Lower leg skin (tissue), 4 donors: ENCODE data around the gene TREM2. TPM values are rescaled to one million over a fixed set of nuclear protein-coding genes. Genes with fewer than 3 reads are reported as not detected.

ENCODE experiments used
- DNase-seq, 2 donors: peaks; one replicate each; pipeline ENCODE4 v3.0.0-alpha.2; 2019; ENCODE audit warnings: low spot score in 2 of 2
- H3K4me3 ChIP-seq: fragments of 200-600 bp; sonication (generic); 2 replicates; pipeline ENCODE4 v1.5.1; 2017; ENCODE audit warnings: mild to moderate bottlenecking, low read depth; ENCODE audit not compliant: poor library complexity, severe bottlenecking
- POLR2A ChIP-seq, 2 donors: fragments of 450-650 bp; IDR thresholded peaks; one replicate each; pipeline ENCODE4 v1.6.1; 2016 to 2017; ENCODE audit warnings: antibody characterized with exemption in 2 of 2, mild to moderate bottlenecking in 1 of 2, moderate library complexity in 1 of 2
- WGBS, 2 donors: methylation state at CpG; one replicate each; pipeline ENCODE4 v1.1.5; 2018; 5-methylcytosine and 5-hydroxymethylcytosine counted together
- intact Hi-C: fragments of 100-400 bp; cut with DNase I; formaldehyde crosslinking; loops from one replicate; pipeline ENCODE4 v1.15.0; 2023; ENCODE audit warnings: low total_unique reads
- total RNA-seq, 4 donors: library from RNA; depleted of rRNA; stranded (reverse); fragments of >200 nt; gene quantifications; one replicate each; pipeline ENCODE4 v1.1.0, GENCODE V29; 2016
- TF ChIP-seq, protein P1 (sequence below), 3 donors: fragments of 450-650 bp; IDR thresholded peaks; one replicate each; pipeline ENCODE4 v1.5.1; 2016; ENCODE audit warnings: antibody characterized with exemption in 3 of 3, mild to moderate bottlenecking in 3 of 3, moderate library complexity in 2 of 3

TREM2 gene
- total RNA-seq, 4 donors from 2014 or later: 0.46 to 3.5 TPM; not detected in 2

DNA sequence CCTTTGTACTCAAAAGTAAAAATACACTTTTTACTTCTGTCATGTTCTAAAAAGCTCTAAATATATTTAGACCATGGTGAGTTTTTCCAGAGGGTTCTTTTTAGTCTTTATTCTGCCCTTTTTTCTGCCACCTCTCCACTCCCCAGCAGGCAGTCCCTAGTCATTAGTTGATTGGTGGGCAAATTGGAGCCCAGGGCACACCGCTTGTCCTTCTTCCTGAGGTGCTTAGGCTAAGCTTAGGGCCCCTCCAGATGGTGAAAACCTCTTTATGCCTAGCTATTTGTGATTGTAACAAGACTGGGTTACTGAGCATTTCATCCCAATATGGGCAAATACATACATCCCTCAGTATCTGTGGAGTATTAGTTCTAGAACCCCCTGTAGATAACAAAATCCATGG lies 15.0 kb downstream of the TREM2 start:
- no peak for TF ChIP-seq POLR2A (IDR thresholded peaks at IDR 0.05)
- TF ChIP-seq, protein P1, sequence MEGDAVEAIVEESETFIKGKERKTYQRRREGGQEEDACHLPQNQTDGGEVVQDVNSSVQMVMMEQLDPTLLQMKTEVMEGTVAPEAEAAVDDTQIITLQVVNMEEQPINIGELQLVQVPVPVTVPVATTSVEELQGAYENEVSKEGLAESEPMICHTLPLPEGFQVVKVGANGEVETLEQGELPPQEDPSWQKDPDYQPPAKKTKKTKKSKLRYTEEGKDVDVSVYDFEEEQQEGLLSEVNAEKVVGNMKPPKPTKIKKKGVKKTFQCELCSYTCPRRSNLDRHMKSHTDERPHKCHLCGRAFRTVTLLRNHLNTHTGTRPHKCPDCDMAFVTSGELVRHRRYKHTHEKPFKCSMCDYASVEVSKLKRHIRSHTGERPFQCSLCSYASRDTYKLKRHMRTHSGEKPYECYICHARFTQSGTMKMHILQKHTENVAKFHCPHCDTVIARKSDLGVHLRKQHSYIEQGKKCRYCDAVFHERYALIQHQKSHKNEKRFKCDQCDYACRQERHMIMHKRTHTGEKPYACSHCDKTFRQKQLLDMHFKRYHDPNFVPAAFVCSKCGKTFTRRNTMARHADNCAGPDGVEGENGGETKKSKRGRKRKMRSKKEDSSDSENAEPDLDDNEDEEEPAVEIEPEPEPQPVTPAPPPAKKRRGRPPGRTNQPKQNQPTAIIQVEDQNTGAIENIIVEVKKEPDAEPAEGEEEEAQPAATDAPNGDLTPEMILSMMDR (IDR thresholded peaks at IDR 0.05): no peak
- no peak overlapping the region for H3K4me3 ChIP-seq
- 95 to 100% methylated on average over 1 of the region's 1 CpG for WGBS, 2 donors
- intact Hi-C loops: no loop called here
- no peak for DNase-seq

DNA sequence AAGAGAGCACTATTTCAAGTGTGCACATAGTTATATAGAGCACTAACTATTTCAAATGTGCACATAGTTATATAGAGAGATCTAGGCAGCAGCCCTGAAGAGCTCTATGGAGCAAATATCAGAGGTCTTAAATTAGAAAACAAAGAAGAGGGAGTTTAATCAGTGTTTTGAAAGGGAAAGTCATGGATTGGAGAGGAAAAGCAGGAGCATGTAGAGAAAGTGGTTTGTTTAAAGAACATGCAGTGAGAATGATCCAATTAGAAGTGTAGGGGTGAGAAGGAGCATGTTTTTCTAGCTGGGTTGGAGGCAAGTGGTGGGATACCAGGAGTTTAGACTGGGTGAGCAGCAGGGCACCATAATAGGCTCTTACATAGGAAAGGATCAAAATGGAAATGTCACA lies 26.0 kb downstream of the TREM2 start:
- H3K4me3 ChIP-seq: no peak overlapping the region
- intact Hi-C loops: no loop called here
- TF ChIP-seq, protein P1 (IDR thresholded peaks at IDR 0.05): no peak

DNA sequence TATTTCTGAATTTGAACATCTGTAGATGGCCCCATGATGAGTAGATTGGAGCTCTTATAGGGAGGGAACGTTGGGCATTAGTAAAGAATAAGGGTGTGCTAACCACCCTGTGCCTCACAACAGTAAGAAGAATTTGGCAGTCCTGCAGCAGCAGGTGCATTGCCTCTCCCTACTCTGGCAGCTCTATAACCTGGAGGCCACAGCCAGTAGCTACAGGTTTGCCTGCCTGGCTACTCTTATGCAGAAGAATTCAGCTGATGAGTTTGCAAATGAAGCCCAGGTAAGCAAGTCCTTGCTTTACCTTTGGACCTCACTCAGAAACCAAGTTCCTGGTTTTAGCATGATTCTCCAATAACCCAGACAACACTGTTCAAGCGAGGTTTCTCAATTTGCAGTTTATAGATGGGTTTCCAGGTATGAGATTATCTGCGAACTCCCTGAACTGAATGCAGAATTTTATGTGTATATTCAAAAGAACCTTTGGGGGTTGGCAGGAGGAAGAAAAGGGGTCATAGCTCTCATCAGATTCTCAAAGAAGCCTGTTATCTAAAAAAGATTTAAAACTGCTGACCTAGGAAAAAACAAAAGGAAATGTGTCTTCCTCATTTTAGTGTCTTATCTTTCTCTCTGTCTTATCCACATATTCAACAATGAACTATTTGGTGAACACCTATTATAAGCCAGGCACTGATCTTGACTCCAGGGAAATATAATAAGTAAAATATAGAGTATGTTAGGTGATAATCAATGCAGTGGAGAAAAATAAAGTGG lies 27.7 kb downstream of the TREM2 start:
- WGBS, 2 donors: 69 to 74% methylated on average over 3 of the region's 3 CpGs
- no peak for DNase-seq
- H3K4me3 ChIP-seq: no peak overlapping the region
- TF ChIP-seq, protein P1 (IDR thresholded peaks at IDR 0.05): no peak
- TF ChIP-seq POLR2A (IDR thresholded peaks at IDR 0.05): no peak
- intact Hi-C loops: no loop called here

More for the DNA sequence above, 26.0 kb downstream of the TREM2 start:
- no peak for DNase-seq

DNA sequence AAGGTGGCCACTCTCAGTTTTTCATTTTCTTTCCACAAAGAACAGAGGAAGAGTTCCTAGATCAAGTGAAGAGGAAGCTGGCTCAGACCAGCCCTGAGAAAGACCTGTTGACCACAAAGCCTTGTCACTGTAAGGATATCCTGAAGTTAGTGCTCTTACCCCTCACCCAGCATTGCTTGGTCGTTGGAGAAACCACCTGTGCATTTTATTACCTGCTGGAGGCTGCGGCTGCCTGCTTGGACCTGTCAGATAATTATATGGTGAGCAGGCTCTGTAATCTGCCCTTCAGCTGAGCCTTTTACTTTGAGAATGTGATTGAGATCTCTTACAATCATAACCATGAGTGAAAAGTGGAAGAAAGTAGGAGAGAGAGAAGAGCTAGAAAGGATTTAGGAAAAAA lies 30.7 kb downstream of the TREM2 start:
- intact Hi-C loops: no loop called here
- 27 to 31% methylated on average over 2 of the region's 2 CpGs for WGBS, 2 donors
- H3K4me3 ChIP-seq: no peak overlapping the region
- TF ChIP-seq, protein P1 (IDR thresholded peaks at IDR 0.05): no peak
- no peak for TF ChIP-seq POLR2A (IDR thresholded peaks at IDR 0.05)
- no peak for DNase-seq

DNA sequence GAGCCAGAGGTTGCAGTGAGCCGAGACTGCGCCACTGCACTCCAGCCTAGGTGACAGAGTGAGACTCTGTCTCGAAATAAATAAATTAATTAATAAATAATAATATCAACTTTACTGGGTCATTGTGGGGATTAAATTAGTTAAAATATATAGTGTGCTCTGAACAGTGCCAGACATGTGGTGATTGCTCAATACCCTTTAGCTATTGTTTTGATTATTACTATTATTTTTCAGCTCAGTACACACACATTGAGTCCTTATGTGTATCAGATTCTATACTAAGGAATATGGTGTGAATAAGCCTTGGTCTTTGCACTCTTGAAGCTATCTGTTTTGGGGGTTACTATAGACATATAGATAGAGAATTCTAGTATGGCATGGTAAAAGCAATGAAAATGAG lies 37.6 kb downstream of the TREM2 start:
- TF ChIP-seq POLR2A (IDR thresholded peaks at IDR 0.05): no peak
- TF ChIP-seq, protein P1 (IDR thresholded peaks at IDR 0.05): no peak
- no peak overlapping the region for H3K4me3 ChIP-seq
- WGBS, 2 donors: 94 to 98% methylated on average over 3 of the region's 3 CpGs
- intact Hi-C loops: no loop called here
- DNase-seq: no peak

DNA sequence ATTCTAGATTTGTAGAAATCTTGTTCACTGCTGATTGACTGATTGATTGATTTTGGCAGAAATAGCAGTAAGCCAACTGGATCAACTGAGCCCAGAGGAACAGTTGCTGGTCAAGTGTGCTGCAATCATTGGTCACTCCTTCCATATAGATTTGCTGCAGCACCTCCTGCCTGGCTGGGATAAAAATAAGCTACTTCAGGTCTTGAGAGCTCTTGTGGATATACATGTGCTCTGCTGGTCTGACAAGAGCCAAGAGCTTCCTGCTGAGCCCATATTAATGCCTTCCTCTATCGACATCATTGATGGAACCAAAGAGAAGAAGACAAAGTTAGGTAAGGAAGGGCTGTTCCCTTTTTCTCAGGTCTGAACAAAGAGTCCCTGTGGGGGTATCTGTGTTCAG lies 40.0 kb downstream of the TREM2 start:
- 94% methylated on average over 1 of the region's 1 CpG for WGBS, 2 donors
- intact Hi-C loops: loop anchor here (2.0 kb wide), 1 partner anchor 18 kb away; no protein-coding TSS in a partner anchor
- no peak for DNase-seq
- TF ChIP-seq, protein P1 (IDR thresholded peaks at IDR 0.05): no peak
- TF ChIP-seq POLR2A (IDR thresholded peaks at IDR 0.05): no peak
- no peak overlapping the region for H3K4me3 ChIP-seq
